Endothelial cell of umbilical vein (primary cell): ENCODE measurements around the gene FANCC. TPM values are rescaled to one million over a fixed set of nuclear protein-coding genes. Genes with fewer than 3 reads are reported as not detected.

ENCODE experiments used
- BruUV-seq: library from RNA; stranded (reverse); fragments of 400-500 nt; replicated peaks from 2 replicates; lab custom pipeline; 2021; lab: Mats Ljungman, UMichigan
- CTCF ChIA-PET: fragments of 300-600, 350-600 bp; sonication (Branson Sonifier 250); formaldehyde crosslinking; loops from one replicate; lab custom pipeline; 2021; ENCODE audit warnings: antibody characterized with exemption, inconsistent platforms; lab: Charles Lee
- POLR2A ChIA-PET: fragments of 300-600, 350-600 bp; sonication (Branson Sonifier 250); formaldehyde crosslinking; loops from one replicate; lab custom pipeline; 2021; ENCODE audit warnings: antibody characterized with exemption, inconsistent platforms; lab: Charles Lee
- DNase-seq: peaks from one replicate; pipeline ENCODE4 v3.0.0-alpha.2; 2011; ENCODE audit warnings: low read depth, low spot score
- FAIRE-seq: peaks from 2 replicates; lab custom pipeline; 2011; peaks lifted over from hg19 to GRCh38; lab: Jason Lieb, UNC
- H2AFZ ChIP-seq: 2 replicates; pipeline ENCODE4 v1.6.0; 2012; ENCODE audit warnings: low read depth, low read length, control low read depth, inconsistent platforms
- H3K27ac ChIP-seq: 2 replicates; pipeline ENCODE4 v1.5.1; 2011; ENCODE audit warnings: low read depth, mild to moderate bottlenecking, control low read depth, low read length, moderate library complexity; ENCODE audit not compliant: insufficient read depth
- H3K27me3 ChIP-seq, 2 experiments: 2 replicates each; pipeline versions ENCODE4 v1.6.0 to v1.6.1; 2011; ENCODE audit warnings: low read length in 2 of 2, mixed read lengths in 1 of 2; ENCODE audit not compliant: control insufficient read depth in 2 of 2, insufficient read depth in 2 of 2
- H3K36me3 ChIP-seq, 2 experiments: 2 replicates in 1 of 2; 3 replicates in 1 of 2; pipeline ENCODE4 v1.5.1; 2011; ENCODE audit warnings: low read length in 2 of 2, mild to moderate bottlenecking in 1 of 2, moderate library complexity in 1 of 2; ENCODE audit not compliant: control insufficient read depth in 2 of 2, insufficient read depth in 2 of 2; ENCODE audit errors: extremely low read depth in 1 of 2
- H3K4me1 ChIP-seq: 3 replicates; pipeline ENCODE4 v1.5.1; 2011; ENCODE audit warnings: mild to moderate bottlenecking, low read length; ENCODE audit not compliant: control insufficient read depth, insufficient read depth; ENCODE audit errors: extremely low read depth
- H3K4me2 ChIP-seq: 2 replicates; pipeline ENCODE4 v1.6.1; 2011; ENCODE audit warnings: low read length, control low read depth, mixed read lengths; ENCODE audit not compliant: insufficient read depth
- H3K4me3 ChIP-seq, 3 experiments: fragments of 200-600 bp in 1 of 3; sonication (generic), shearing (Covaris generic) in 1 of 3; replicated peaks in 1 of 3; 2 replicates each; pipeline ENCODE4 v1.5.1; 2011 to 2016; ENCODE audit warnings: control low read depth in 3 of 3, low read length in 3 of 3, mild to moderate bottlenecking in 2 of 3, inconsistent platforms in 1 of 3, low read depth in 1 of 3, moderate library complexity in 1 of 3; ENCODE audit not compliant: insufficient read depth in 1 of 3
- H3K79me2 ChIP-seq: 2 replicates; pipeline ENCODE4 v1.6.0; 2012; ENCODE audit warnings: low read length, inconsistent platforms; ENCODE audit not compliant: control insufficient read depth, insufficient read depth
- H3K9ac ChIP-seq: replicated peaks from 2 replicates; pipeline ENCODE3; 2011; ENCODE audit warnings: low read length, control low read depth; ENCODE audit not compliant: insufficient read depth; ENCODE audit errors: extremely low read depth
- H3K9me1 ChIP-seq: replicated peaks from 3 replicates; pipeline ENCODE4 v1.6.0; 2011; ENCODE audit warnings: mild to moderate bottlenecking, low read length; ENCODE audit not compliant: control insufficient read depth, insufficient read depth; ENCODE audit errors: extremely low read depth
- H3K9me3 ChIP-seq: replicated peaks from 2 replicates; pipeline ENCODE4 v1.5.1; 2012; ENCODE audit warnings: low read length, inconsistent platforms; ENCODE audit not compliant: control insufficient read depth, insufficient read depth
- H4K20me1 ChIP-seq: replicated peaks from 2 replicates; pipeline ENCODE3; 2011; ENCODE audit warnings: mild to moderate bottlenecking, low read length; ENCODE audit not compliant: control insufficient read depth, insufficient read depth; ENCODE audit errors: extremely low read depth
- EZH2 ChIP-seq: IDR thresholded peaks from 2 replicates; pipeline ENCODE4 v1.6.1; 2012; ENCODE audit warnings: borderline replicate concordance, low read depth, mild to moderate bottlenecking, moderate library complexity, low read length, inconsistent platforms; ENCODE audit not compliant: severe bottlenecking
- FOS ChIP-seq: IDR thresholded peaks from 2 replicates; pipeline ENCODE4 v1.6.1; 2011; ENCODE audit warnings: mild to moderate bottlenecking, low read length, moderate library complexity, borderline replicate concordance; ENCODE audit not compliant: insufficient read depth
- GATA2 ChIP-seq: IDR thresholded peaks from 2 replicates; pipeline ENCODE4 v1.7.0; 2011; ENCODE audit warnings: low read depth, mild to moderate bottlenecking, moderate library complexity, mixed read lengths, low read length; ENCODE audit not compliant: insufficient read length, insufficient read depth
- JUN ChIP-seq: IDR thresholded peaks from 2 replicates; pipeline ENCODE4 v1.6.1; 2011; ENCODE audit warnings: borderline replicate concordance, low read depth; ENCODE audit not compliant: insufficient read length, insufficient read depth
- MYC ChIP-seq: IDR thresholded peaks from one replicate; pipeline ENCODE4 v1.6.1; 2011; ENCODE audit warnings: mild to moderate bottlenecking, low read depth, low read length
- POLR2A ChIP-seq: IDR thresholded peaks from 2 replicates; pipeline ENCODE4 v1.6.1; 2012; ENCODE audit warnings: low read depth, mild to moderate bottlenecking, control low read depth, low read length
- POLR2AphosphoS5 ChIP-seq: IDR thresholded peaks from 2 replicates; pipeline ENCODE4 v1.6.1; 2012; ENCODE audit warnings: low read depth, mild to moderate bottlenecking, control low read depth, low read length, moderate library complexity; ENCODE audit not compliant: insufficient read depth
- dilution Hi-C: fragments of 300-500 bp; cut with MboI; formaldehyde crosslinking; loops from one replicate; pipeline ENCODE4 v1.15.0; 2019; ENCODE audit warnings: low sequenced_read_pairs; ENCODE audit not compliant: extremely low pct_ligation_motif_present
- intact Hi-C: fragments of 100-400 bp; cut with micrococcal nuclease; formaldehyde crosslinking; loops from one replicate; pipeline ENCODE4 v1.10.0; 2022
- polyA plus RNA-seq, 4 experiments: library from polyadenylated mRNA; depleted of rRNA in 3 of 4; stranded (reverse) in 3 of 4; unstranded in 1 of 4; fragments of >200 nt; gene quantifications; 2 replicates each; pipeline versions ENCODE4 v1.2.1 to v1.2.3, GENCODE V29; 2011 to 2012; ENCODE audit warnings: missing spikeins in 1 of 4
- total RNA-seq: library from RNA; stranded (reverse); gene quantifications from 2 replicates; pipeline ENCODE4 v1.2.3, GENCODE V29; 2021
- TF ChIP-seq, protein P1 (sequence below): IDR thresholded peaks from 2 replicates; pipeline ENCODE4 v1.6.1; 2011; ENCODE audit not compliant: insufficient read depth, insufficient read length
- TF ChIP-seq, protein P2 (sequence below), 2 donors: IDR thresholded peaks; 1 replicate in 1 of 2; 2 replicates in 1 of 2; pipeline ENCODE4 v1.5.1; 2011; ENCODE audit warnings: low read length in 2 of 2, mild to moderate bottlenecking in 2 of 2, moderate library complexity in 2 of 2, control low read depth in 1 of 2, inconsistent platforms in 1 of 2, low read depth in 1 of 2; ENCODE audit not compliant: insufficient read depth in 1 of 2; ENCODE audit errors: extremely low read depth in 1 of 2

The FANCC gene
- total and polyA plus RNA-seq, 2 donors (not counting 3 experiments of a cell fraction or from before 2014, with no cell fraction given): 5.7 to 13.1 TPM

DNA sequence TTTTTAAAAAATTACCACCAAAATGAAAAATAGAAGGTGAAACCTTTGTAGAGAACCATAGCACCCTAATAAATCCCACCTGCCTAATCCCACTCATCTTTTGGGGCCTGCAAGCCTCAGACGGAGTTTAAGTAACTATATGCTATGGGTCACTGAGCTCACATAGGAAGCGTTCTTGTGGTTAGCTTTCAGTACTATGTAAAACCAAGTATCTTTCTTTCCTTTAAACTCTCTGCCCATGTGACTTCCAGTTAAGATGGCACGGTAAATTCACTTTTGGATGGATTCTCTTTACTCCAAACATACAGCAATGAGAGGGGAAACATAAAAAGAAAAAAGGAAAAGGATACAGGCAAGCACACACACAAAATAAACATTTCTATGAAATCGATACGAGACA lies 50.9 kb downstream of the FANCC start:
- CTCF ChIA-PET: interaction anchor here (1.0 to 1.7 kb wide), 2 partner anchors 75 to 485 kb away, joined by 3 to 5 read pairs; no protein-coding TSS in a partner anchor
- intact Hi-C loops: loop anchor here (5.0 kb wide), 3 partner anchors 106 to 306 kb away; no protein-coding TSS in a partner anchor
- H3K27me3 ChIP-seq: no peaks in the 10 kb centered on the region
- H3K9ac ChIP-seq: no peak overlapping the region
- no peak overlapping the region for H3K4me2 ChIP-seq
- no TSS peak for BruUV-seq
- no peaks in the 10 kb centered on the region for H3K9me3 ChIP-seq
- H3K36me3 ChIP-seq: no peaks in the 10 kb centered on the region
- TF ChIP-seq MYC: no peak
- TF ChIP-seq POLR2A: no peak
- TF ChIP-seq, protein P1, sequence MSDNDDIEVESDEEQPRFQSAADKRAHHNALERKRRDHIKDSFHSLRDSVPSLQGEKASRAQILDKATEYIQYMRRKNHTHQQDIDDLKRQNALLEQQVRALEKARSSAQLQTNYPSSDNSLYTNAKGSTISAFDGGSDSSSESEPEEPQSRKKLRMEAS: no peak
- TF ChIP-seq JUN: no peak
- no peak for TF ChIP-seq GATA2
- no peak for TF ChIP-seq POLR2AphosphoS5
- TF ChIP-seq, protein P2, sequence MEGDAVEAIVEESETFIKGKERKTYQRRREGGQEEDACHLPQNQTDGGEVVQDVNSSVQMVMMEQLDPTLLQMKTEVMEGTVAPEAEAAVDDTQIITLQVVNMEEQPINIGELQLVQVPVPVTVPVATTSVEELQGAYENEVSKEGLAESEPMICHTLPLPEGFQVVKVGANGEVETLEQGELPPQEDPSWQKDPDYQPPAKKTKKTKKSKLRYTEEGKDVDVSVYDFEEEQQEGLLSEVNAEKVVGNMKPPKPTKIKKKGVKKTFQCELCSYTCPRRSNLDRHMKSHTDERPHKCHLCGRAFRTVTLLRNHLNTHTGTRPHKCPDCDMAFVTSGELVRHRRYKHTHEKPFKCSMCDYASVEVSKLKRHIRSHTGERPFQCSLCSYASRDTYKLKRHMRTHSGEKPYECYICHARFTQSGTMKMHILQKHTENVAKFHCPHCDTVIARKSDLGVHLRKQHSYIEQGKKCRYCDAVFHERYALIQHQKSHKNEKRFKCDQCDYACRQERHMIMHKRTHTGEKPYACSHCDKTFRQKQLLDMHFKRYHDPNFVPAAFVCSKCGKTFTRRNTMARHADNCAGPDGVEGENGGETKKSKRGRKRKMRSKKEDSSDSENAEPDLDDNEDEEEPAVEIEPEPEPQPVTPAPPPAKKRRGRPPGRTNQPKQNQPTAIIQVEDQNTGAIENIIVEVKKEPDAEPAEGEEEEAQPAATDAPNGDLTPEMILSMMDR (IDR thresholded peaks at IDR 0.05; ENCODE audit: extremely low read depth in 1 of 2, insufficient read depth in 1 of 2, low read depth in 1 of 2, low read length in 2 of 2): no peak
- no peak for TF ChIP-seq FOS
- no peak for TF ChIP-seq EZH2
- FAIRE-seq: no peak
- dilution Hi-C loops: no loop called here
- H3K27ac ChIP-seq: no peak overlapping the region
- POLR2A ChIA-PET: no interaction called here
- H2AFZ ChIP-seq: no peak overlapping the region
- H4K20me1 ChIP-seq: no peaks in the 10 kb centered on the region
- H3K4me1 ChIP-seq: no peaks in the 10 kb centered on the region
- no peak overlapping the region for H3K4me3 ChIP-seq
- no peaks in the 10 kb centered on the region for H3K9me1 ChIP-seq
- DNase-seq: no peak
- no peaks in the 10 kb centered on the region for H3K79me2 ChIP-seq
